Esophagus (tissue), 2 donors: ENCODE measurements around the gene OR2T29. TPM values are rescaled to one million over a fixed set of nuclear protein-coding genes. Genes with fewer than 3 reads are reported as not detected.
"Not testable (repeated sequence)": the region's sequence is repeated elsewhere in the genome, so short reads cannot be mapped to it uniquely, and the experiment has no call there.

Experiments used
- H3K27ac ChIP-seq, 2 donors: one replicate each; pipeline ENCODE4 v1.5.1; 2013; ENCODE audit warnings: low read depth in 2 of 2, mild to moderate bottlenecking in 2 of 2, inconsistent platforms in 1 of 2, low read length in 1 of 2, moderate library complexity in 1 of 2
- H3K27me3 ChIP-seq, 2 donors: one replicate each; pipeline ENCODE4 v1.6.1; 2013; ENCODE audit warnings: low read length in 2 of 2, control low read depth in 1 of 2, mild to moderate bottlenecking in 1 of 2; ENCODE audit not compliant: insufficient read depth in 2 of 2, control insufficient read depth in 1 of 2
- H3K36me3 ChIP-seq, 2 donors: one replicate each; pipeline ENCODE4 v1.6.1; 2013; ENCODE audit warnings: low read length in 1 of 2; ENCODE audit not compliant: control insufficient read depth in 2 of 2, insufficient read depth in 2 of 2
- H3K4me1 ChIP-seq, 2 donors: one replicate each; pipeline ENCODE4 v1.6.1; 2013; ENCODE audit warnings: low read length in 1 of 2; ENCODE audit not compliant: control insufficient read depth in 2 of 2, insufficient read depth in 2 of 2
- H3K4me3 ChIP-seq, 2 donors: one replicate each; pipeline ENCODE4 v1.5.1; 2013; ENCODE audit warnings: low read length in 2 of 2, mild to moderate bottlenecking in 2 of 2, low read depth in 1 of 2, moderate library complexity in 1 of 2
- H3K9me3 ChIP-seq, 2 donors: one replicate each; pipeline ENCODE4 v1.6.1; 2013; ENCODE audit warnings: mild to moderate bottlenecking in 2 of 2, low read depth in 1 of 2, low read length in 1 of 2, moderate library complexity in 1 of 2; ENCODE audit not compliant: control insufficient read depth in 2 of 2, insufficient read depth in 1 of 2
- WGBS, 2 donors: extraction: QIAGEN DNeasy Blood & Tissue Kit; methylation state at CpG; one replicate each; pipeline ENCODE4 v1.1.7; 2013; 5-methylcytosine and 5-hydroxymethylcytosine counted together
- polyA plus RNA-seq, 2 donors: library from polyadenylated mRNA; stranded (reverse); fragments of 200-250 nt; gene quantifications; one replicate each; pipeline ENCODE4 v1.2.3, GENCODE V29; 2013
- donor health status: healthy with polysubstance abuse.
- donor health status: Bipolar disorder and iron deficiency.

The OR2T29 gene
- polyA plus RNA-seq, 2 donors: not detected

DNA sequence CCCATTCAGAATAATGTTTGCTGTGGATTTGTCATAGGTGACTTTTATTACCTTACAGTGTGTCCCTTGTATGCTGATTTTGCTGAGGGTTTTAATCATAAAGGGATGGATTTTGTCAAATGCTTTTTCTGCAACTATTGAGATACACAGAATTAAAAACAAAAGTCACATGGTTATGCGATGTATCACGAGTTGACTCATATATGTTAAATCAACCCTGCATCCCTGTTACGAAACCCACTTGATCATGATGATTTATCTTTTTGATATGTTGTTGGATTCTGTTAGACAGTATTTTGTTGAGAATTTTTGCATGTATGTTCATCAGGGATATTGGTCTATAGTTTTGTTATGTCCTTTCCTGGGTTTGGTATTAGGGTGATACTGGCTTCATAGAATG, 22.7 kb upstream of the OR2T29 start:
- H3K4me1 ChIP-seq: no peaks in the 10 kb centered on the region
- no peaks in the 10 kb centered on the region for H3K27me3 ChIP-seq
- H3K27ac ChIP-seq: no peak overlapping the region
- H3K9me3 ChIP-seq: no peaks in the 10 kb centered on the region
- H3K36me3 ChIP-seq: no peaks in the 10 kb centered on the region
- WGBS, 2 donors: 75% methylated on average over 3 of the region's 3 CpGs
- no peak overlapping the region for H3K4me3 ChIP-seq

DNA sequence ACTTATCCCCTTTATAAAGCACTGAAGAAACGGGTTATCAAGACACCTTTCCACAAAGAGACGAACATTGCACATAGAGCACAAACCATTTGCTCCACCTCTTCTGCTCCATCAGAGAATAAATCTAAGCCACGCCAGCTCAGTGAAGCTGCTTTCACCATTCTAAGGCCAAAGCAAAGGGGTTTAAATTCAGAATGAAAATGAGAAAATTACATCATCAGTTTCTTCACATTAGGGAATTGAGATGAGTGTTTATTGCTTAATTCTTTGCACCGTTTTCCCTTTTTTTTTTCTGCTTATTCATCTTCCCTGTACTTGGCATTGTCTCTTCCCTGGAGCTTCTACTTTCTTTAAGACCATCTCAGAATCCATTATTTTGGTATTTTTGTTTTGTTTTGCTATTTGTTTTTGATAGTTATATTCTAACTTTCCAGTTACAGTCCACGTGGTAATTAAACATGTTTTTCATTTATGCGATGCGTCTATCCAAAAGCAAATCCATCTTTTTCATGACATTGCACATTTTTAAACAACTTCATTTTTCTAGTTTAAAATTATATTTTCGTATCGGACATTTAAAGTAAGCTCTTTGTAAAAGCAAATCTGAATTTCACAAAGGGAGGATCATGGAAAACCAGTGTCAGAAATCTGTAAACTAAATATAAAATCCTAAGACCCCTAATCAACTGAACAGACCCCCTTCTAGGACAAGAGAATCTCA, 13.8 kb upstream of the OR2T29 start:
- WGBS, 2 donors: 79 to 80% methylated on average over 9 of the region's 9 CpGs
- H3K27me3 ChIP-seq: no peaks in the 10 kb centered on the region
- H3K36me3 ChIP-seq: no peaks in the 10 kb centered on the region
- no peak overlapping the region for H3K4me3 ChIP-seq
- no peaks in the 10 kb centered on the region for H3K4me1 ChIP-seq
- no peak overlapping the region for H3K27ac ChIP-seq
- no peaks in the 10 kb centered on the region for H3K9me3 ChIP-seq

DNA sequence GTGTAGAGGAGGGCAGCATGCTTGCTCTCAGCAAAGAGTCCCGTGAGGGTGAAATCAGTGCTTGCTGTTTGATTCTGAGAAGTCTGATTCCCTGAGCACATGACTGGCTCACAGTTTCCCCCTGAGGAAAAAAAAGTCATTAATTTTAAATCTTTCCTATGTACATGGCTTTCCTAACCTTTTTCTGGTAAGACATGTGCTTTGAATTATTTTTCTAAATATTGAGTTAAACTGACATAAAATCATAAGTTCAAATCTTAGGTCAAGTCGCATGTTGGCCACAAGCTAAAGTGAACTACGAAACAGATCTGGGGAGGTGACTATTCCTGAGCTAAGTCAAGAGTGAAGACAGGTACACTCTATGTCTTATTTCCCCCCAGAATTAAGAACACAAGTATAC, 12.1 kb upstream of the OR2T29 start, which contains the start of gene OR2T34:
OR2T34 (minus strand) TSS at position 101 of the 400 bp plus-strand sequence; CDS start at position 101, 0 bp downstream.
- WGBS, 2 donors: 78 to 92% methylated on average over 3 of the region's 3 CpGs
- not testable (repeated sequence) for H3K9me3 ChIP-seq, H3K4me3 ChIP-seq

DNA sequence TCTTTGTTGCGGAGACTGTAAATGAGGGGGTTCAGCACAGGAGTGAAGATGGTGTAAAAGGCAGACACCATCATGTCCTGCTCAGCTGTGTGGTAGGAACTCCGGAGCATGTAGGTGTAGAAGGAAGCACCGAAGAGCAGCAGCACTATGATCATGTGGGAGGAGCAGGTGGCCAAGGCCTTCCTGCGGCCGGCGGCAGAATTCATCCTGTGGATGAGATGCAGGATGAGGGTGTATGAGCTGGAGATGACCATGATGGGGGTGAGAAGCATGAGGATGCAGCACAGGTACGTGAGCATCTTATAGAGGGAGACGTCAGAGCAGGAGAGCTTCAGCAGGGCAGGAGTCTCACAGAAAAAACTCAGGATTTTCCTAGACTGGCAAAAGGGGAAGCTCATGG, 11.3 kb upstream of the OR2T29 start:
- H3K27ac ChIP-seq, H3K36me3 ChIP-seq, H3K4me1 ChIP-seq, H3K4me3 ChIP-seq, H3K9me3 ChIP-seq, H3K27me3 ChIP-seq: not testable (repeated sequence)
- WGBS, 2 donors: 80 to 98% methylated on average over 2 to 6 of the region's 8 CpGs

More for the DNA sequence above, 12.1 kb upstream of the OR2T29 start, which contains the start of gene OR2T34:
- not testable (repeated sequence) for H3K27me3 ChIP-seq, H3K4me1 ChIP-seq, H3K36me3 ChIP-seq, H3K27ac ChIP-seq

DNA sequence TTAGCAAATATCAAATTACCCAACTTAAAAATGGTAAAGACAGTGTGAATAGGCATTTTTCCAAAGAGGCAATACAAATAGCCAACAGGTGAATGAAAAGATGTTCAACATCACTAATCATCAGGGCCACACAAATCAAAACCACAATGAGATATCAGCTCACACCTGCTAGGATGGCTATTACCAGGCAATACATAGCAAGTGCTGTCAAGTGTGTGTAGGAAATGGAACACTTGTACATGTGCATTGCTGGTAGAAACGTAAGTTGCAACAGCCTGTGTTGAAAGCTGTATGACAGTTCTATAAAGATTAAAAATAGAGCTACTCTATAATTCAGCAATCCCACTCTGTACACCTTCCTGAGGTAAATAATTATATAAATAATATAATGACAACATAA, 9.5 kb upstream of the OR2T29 start:
- not testable (repeated sequence) for H3K4me1 ChIP-seq, H3K9me3 ChIP-seq, H3K27ac ChIP-seq, H3K4me3 ChIP-seq, H3K27me3 ChIP-seq, H3K36me3 ChIP-seq
- WGBS, 2 donors: no CpG with 5 or more reads among the region's 1 CpG

DNA sequence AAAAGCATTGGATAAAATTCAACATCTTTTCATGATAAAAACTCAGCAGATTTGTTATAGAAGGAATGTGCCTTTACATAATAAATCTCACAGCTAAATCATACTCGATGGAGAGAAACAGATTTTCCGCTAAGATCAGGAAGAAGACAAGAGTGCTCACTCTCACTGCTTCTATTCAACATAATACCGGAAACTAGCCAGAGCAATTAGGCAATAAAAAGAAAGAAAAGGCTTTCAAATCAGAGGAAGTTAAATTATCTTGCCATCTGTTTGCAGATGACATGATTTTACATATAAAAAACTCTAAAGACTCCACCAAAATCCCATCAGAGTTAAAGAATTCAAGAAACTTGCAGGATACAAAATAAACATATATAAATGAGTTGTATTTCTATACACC, 8.2 kb upstream of the OR2T29 start:
- not testable (repeated sequence) for H3K36me3 ChIP-seq, H3K4me3 ChIP-seq, H3K9me3 ChIP-seq, H3K27ac ChIP-seq, H3K27me3 ChIP-seq, H3K4me1 ChIP-seq
- WGBS, 2 donors: 83 to 86% methylated on average over 3 of the region's 3 CpGs

DNA sequence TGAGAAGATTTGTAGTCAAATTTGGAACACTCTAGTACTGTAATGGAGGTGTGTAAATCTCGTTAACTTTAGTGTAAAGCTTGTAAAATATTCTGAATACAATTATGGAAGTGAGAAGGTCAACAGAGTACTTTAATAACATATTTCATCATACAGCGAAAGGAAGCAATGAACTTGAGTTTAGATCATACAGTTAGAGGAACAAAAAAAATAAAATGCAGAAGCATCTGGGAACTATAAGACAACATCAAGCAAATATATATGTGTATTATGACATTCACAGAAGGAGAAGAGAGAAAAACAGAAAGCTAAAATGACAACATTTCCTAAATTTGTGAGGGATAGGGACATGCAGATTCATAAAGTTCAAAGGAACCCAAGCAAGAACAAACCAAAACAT, 6.5 kb upstream of the OR2T29 start:
- H3K27ac ChIP-seq, H3K4me3 ChIP-seq, H3K36me3 ChIP-seq, H3K4me1 ChIP-seq, H3K9me3 ChIP-seq, H3K27me3 ChIP-seq: not testable (repeated sequence)
- 19 to 31% methylated on average over 2 of the region's 2 CpGs for WGBS, 2 donors

DNA sequence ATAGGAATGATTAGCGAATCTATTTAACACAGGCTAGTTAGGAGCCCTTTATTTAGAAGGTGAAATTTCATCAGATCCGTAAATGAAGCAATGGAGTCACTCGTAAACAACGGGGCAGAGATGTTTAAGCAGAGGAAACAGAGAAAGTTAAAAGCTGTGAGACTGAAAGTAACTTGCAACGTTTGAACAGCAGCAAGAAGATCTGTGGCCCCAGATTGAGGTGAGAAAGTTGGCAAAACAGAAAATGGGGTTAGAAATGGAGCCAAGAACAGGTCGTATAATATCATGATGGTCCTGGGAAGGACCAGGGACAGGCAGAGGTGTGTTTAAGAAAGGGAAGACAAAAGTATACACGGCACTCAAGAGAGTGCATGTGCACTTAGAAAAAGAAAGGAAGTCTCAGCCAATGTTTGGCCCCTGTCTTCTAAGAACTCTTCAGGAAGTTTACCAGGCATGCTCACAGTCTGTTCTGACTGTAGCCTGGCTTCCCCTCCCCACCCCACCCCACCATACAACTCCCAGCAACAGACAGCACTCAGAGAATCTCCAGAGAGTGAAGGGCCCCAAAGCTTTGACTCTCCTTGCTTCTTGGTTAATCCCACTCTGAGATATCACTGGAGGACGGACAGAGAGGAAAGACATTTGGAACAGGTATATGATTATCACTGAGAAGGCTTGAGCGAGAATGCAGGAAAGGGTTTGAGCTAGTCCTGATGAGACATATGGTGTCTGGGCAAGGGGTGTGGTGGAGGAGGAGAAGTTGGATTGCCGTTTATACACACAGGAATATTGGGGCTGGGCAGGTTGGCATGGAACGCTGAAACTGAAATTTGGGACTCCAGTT, 3.2 kb upstream of the OR2T29 start:
- not testable (repeated sequence) for H3K9me3 ChIP-seq, H3K4me3 ChIP-seq, H3K36me3 ChIP-seq, H3K27me3 ChIP-seq, H3K4me1 ChIP-seq, H3K27ac ChIP-seq
- WGBS, 2 donors: 61 to 69% methylated on average over 11 of the region's 11 CpGs

DNA sequence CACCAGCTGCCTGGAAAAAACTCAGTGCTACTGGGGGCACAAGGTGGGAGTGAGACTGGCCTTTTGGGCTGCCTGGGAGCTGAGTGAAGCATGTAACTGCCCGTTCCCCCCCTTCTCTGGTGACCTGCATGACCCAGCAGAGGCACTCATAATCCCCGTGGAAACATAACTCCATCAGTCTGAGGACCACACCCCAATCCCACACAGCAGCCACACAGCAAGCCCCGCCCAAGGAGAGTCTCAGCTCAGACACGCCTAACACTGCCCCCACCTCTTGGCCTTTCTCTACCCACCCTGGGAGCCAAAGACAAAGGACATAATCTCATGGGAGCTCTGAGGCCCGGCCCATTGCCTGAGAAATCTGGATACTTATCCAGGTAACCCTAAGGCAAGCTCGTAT, 11.5 kb downstream of the OR2T29 start:
- H3K4me1 ChIP-seq, H3K9me3 ChIP-seq, H3K27me3 ChIP-seq, H3K4me3 ChIP-seq, H3K36me3 ChIP-seq, H3K27ac ChIP-seq: not testable (repeated sequence)
- no CpG with 5 or more reads among the region's 6 CpGs for WGBS, 2 donors

DNA sequence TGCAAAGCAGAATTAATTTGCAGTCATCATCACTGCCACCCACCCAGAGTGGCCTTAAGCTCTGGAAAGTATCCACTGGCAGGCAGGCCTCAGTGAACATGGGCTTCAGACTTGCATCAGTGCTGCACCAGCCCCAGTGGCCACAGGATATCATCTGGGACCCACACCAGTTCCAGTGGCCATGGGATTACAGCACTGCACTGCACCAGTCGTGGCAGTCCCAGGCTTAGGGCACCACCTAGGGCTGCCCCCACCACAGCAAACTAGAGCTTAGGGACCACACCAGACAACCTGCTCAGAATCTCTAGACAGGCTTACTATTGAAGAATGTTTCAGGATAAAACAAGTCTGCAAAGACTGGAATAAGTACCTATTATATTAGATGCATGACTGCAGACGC, 15.2 kb downstream of the OR2T29 start:
- not testable (repeated sequence) for H3K4me3 ChIP-seq, H3K36me3 ChIP-seq, H3K4me1 ChIP-seq, H3K27ac ChIP-seq, H3K27me3 ChIP-seq, H3K9me3 ChIP-seq
- WGBS, 2 donors: no CpG with 5 or more reads among the region's 2 CpGs
